NCI-H226 (cell line): ENCODE results near the gene LSM14A.

Experiments
- DNase-seq: peaks from one replicate; pipeline ENCODE4 v3.0.0-alpha.2; 2015

LSM14A gene

GRCh38 chr19:34259367-34260095 is 87.2 kb downstream of the LSM14A start:
- no peak for DNase-seq

GRCh38 chr19:34260771-34261173 is 88.5 kb downstream of the LSM14A start:
- DNase-seq, result peak; percentile 12

GRCh38 chr19:34261334-34262109 is 89.2 kb downstream of the LSM14A start:
- no peak for DNase-seq

GRCh38 chr19:34263745-34264237 is 91.5 kb downstream of the LSM14A start:
- DNase-seq, result no peak

GRCh38 chr19:34265221-34265650 is 92.9 kb downstream of the LSM14A start:
- DNase-seq, result no peak

GRCh38 chr19:34269081-34269480 is 96.8 kb downstream of the LSM14A start:
- no peak for DNase-seq

- DNase-seq, result no peak
These were observed 97.2 kb downstream of the LSM14A start for GRCh38 chr19:34269489-34269888.

GRCh38 chr19:34269968-34270621 is 97.8 kb downstream of the LSM14A start:
- peak; percentile 44 for DNase-seq

- DNase-seq, result no peak
These were observed 100.8 kb downstream of the LSM14A start for GRCh38 chr19:34273121-34273520.

GRCh38 chr19:34274284-34274826 is 102.1 kb downstream of the LSM14A start:
- peak; percentile 51 for DNase-seq

- peak; percentile 73 for DNase-seq
These were observed 102.7 kb downstream of the LSM14A start for GRCh38 chr19:34274827-34275625.

GRCh38 chr19:34275705-34276104 is 103.4 kb downstream of the LSM14A start:
- no peak for DNase-seq

- DNase-seq, result no peak
These were observed 104.3 kb downstream of the LSM14A start for GRCh38 chr19:34276614-34277013.

- DNase-seq, result no peak
These were observed 104.9 kb downstream of the LSM14A start for GRCh38 chr19:34277244-34277643.

- no peak for DNase-seq
These were observed 106.5 kb downstream of the LSM14A start for GRCh38 chr19:34278783-34279182.
